Epithelial cell of proximal tubule (primary cell): ENCODE measurements around the gene OR2T2. TPM values are rescaled to one million over a fixed set of nuclear protein-coding genes. Genes with fewer than 3 reads are reported as not detected.
"Not testable (repeated sequence)": the region's sequence is repeated elsewhere in the genome, so short reads cannot be mapped to it uniquely, and the experiment has no call there.

ENCODE experiments used
- DNase-seq: peaks from one replicate; pipeline ENCODE4 v3.0.0-alpha.2; 2011; ENCODE audit warnings: low read depth
- H3K4me3 ChIP-seq: 2 replicates; pipeline ENCODE4 v1.5.1; 2011; ENCODE audit warnings: low read depth, mild to moderate bottlenecking, low read length
- total RNA-seq: library from RNA; depleted of rRNA; stranded (reverse); fragments of >200 nt; gene quantifications from 2 replicates; pipeline ENCODE4 v1.2.3, GENCODE V29; 2015
- TF ChIP-seq, protein P1 (sequence below): conservative IDR thresholded peaks from 2 replicates; pipeline ENCODE4 v1.5.1; 2012; ENCODE audit warnings: low read depth, mild to moderate bottlenecking, low read length

OR2T2 gene, protein sequence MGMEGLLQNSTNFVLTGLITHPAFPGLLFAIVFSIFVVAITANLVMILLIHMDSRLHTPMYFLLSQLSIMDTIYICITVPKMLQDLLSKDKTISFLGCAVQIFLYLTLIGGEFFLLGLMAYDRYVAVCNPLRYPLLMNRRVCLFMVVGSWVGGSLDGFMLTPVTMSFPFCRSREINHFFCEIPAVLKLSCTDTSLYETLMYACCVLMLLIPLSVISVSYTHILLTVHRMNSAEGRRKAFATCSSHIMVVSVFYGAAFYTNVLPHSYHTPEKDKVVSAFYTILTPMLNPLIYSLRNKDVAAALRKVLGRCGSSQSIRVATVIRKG
- total RNA-seq: not detected in 2 replicates

DNA sequence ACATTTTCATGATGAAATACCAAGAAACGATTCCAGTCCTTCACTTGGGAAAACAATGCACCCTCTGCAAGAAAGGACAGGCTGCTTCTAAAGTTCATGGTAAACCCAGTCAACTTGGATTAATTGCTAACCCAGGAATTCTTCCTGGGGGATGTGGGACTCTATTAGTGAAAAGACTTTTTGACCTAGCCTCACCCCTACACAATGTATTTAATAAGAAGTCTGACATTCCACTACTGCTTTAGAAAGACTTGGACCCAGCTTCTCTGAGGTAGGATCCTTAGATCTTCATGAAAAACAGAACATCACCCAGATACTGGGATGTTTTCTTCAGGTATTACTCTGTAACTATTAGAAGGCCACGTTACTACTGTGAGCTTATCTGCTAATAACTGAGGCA is at the start of gene OR2T2:
OR2T2 (plus strand) TSS at position 239 of the 400 bp plus-strand sequence. CDS start 7,161 bp downstream, outside the sequence.
- peak; percentile 16 for DNase-seq
- not testable (repeated sequence) for H3K4me3 ChIP-seq

DNA sequence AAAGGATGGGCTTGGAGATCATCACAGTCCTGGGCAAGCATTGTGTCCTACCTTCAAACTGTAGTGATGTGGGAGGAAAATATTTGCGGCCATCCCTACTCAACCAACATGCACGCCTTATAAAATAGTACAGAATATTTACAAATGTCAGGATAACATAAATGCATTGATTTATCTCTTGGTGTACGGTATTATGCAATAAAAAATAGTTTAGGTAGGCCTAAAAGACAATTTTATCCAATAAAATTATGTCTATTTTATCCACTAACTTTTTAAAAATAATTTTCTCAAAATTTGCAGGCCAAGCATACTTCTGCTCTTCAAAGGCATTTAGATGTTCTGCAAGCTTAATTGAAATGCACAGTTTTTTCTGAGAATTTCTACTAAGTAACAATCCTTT is 42.7 kb upstream of the OR2T2 start, which contains the start of gene OR2T1:
OR2T1 (plus strand) TSS at position 301 of the 400 bp plus-strand sequence. CDS start 3,100 bp downstream, outside the sequence.
- no peak for DNase-seq
- no peak within 1 kb of the TSS for H3K4me3 ChIP-seq
- TF ChIP-seq, protein P1, sequence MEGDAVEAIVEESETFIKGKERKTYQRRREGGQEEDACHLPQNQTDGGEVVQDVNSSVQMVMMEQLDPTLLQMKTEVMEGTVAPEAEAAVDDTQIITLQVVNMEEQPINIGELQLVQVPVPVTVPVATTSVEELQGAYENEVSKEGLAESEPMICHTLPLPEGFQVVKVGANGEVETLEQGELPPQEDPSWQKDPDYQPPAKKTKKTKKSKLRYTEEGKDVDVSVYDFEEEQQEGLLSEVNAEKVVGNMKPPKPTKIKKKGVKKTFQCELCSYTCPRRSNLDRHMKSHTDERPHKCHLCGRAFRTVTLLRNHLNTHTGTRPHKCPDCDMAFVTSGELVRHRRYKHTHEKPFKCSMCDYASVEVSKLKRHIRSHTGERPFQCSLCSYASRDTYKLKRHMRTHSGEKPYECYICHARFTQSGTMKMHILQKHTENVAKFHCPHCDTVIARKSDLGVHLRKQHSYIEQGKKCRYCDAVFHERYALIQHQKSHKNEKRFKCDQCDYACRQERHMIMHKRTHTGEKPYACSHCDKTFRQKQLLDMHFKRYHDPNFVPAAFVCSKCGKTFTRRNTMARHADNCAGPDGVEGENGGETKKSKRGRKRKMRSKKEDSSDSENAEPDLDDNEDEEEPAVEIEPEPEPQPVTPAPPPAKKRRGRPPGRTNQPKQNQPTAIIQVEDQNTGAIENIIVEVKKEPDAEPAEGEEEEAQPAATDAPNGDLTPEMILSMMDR: no peak

DNA sequence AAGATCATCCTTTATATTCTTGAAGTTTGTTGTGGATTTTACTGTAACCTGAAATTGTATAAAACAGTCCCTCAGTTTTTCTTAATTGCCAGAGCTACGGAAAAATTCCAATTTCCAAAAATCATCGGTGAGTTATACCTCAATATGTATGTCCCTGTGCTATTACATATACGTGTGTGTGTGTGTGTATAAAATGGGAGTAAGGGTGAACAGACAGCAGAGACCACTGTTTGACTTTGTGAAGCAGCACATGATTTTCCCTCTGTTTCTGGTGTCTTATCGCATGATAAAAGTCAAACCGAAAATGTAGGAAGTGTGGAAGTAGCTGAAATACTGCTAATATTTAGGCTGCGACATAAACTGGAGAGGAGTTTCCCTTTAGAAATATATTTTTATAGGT is 41.4 kb upstream of the OR2T2 start:
- TF ChIP-seq, protein P1: no peak
- DNase-seq: no peak
- H3K4me3 ChIP-seq: no peak overlapping the region

DNA sequence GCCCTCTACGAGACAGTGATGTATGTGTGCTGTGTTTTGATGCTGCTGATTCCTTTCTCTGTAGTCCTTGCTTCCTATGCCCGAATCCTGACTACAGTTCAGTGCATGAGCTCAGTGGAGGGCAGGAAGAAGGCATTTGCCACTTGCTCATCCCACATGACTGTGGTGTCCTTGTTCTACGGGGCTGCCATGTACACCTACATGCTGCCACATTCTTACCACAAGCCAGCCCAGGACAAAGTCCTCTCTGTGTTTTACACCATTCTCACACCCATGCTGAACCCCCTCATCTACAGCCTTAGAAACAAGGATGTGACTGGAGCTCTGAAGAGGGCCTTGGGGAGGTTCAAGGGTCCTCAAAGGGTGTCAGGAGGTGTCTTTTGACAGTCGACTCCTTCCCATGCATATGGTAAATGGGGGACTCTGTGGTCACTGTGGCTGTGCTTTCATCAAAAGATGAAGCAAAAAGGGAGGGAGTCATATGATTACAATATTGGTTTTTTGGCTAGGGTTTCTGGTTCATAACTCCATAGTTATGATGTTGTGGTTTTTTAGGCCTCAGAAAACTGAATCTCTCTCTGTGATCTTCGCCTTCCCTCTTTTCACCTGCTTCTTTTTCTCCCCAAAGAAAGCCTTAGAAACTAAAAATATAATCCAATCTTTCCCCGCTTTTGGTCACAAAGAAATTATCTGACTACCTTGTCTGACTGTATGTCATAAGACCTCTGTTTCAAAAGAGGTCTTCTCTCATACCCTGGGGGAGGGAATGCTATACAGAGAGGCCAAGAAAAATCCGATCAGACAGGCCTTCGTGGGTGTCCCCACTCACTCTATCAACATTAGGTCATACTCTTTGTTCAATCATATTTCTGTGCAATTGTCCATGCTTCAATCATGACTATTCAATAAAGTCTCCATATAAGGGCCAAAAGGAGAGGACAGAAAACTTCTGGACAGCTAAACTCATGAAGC is 38.4 kb upstream of the OR2T2 start:
- TF ChIP-seq, protein P1: no peak
- no peak overlapping the region for H3K4me3 ChIP-seq
- DNase-seq: no peak

DNA sequence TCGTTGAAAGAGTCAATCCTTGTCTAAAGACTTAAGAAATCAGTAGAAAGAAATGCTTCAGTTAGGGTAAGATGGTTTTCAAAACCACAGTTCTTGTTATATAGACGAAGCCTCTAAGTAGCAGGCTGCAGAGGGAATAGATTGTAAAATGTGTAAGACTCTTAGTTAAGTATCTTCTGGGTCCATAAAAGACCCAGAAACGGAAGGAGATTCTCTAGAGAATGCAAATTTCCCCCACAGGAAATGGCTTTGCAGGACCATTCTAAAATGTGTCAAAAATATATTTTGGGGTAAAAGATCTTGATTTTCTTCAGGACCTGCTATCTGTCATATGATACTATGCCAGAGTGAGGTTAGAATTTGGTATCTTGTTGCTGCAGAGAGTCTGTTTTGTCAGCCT is 29.2 kb upstream of the OR2T2 start:
- H3K4me3 ChIP-seq: no peak overlapping the region
- no peak for DNase-seq
- TF ChIP-seq, protein P1: no peak

DNA sequence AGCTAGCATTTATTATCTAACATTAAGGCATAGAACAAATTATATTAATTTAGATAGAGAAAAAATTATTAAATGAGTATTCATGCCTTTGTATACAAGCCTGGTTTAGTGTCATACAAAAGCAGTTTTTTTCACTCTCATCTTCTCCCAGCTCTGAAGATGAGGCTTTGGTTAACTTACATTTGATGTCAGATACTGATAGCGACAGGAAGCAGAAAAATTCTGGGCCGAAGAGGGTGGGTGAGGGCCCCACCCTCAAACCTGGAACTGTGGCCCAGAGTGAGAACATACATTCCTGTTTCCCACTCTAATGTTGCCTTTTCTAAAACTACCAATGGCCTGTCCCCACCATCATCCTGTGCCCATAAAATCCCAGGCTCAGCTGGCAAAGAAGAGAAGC is 27.6 kb upstream of the OR2T2 start:
- H3K4me3 ChIP-seq: no peak overlapping the region
- DNase-seq: no peak
- TF ChIP-seq, protein P1: no peak

DNA sequence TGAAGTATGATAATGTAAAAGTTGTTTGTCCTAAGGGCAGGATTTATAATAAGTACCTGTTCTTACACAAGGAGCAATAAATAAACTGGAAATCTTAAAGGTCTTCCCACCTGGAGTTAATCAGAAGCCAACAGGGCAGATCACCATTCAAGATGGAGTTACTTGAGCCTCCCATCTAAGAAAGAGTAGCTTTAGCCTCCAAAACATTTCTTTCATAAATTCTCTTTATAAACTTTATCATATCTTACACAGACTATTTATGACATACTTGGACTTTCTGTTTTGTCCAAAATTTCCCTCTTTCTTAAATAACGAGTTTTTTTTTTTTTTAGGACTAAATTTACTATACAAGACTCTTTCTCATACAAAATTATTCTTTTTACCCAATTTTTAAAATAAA is 24.1 kb upstream of the OR2T2 start:
- H3K4me3 ChIP-seq: no peak overlapping the region
- DNase-seq: no peak
- TF ChIP-seq, protein P1: no peak

DNA sequence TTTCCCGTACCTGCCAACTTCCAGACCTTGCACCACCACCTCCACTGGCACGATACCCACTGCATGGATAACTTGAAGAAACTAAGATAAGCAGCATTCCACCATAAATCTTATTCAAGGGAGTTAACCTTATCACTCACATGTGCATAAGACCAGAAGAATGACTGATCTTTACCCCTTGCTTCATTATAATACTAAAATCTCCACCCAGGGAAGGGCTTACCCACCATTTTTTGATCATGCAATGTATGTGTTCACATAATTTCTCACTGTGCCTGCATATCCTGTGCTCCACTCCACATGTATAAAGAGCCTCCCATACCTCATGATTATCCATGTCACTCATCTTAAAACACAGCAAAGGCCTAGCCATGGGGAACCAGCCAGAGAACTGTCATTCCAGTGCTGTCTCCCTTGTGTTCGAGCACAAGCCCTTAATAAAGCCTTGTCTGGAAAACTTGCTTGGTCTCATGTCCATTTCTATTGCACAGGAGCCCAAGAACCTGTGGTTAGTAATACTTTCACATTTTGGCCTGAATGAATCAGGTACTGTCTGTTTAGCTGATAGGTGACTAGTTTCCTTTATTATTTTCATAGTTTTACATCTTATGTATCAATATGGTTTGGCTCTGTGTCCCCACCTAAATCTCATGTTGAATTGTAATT is 17.8 kb upstream of the OR2T2 start:
- DNase-seq, H3K4me3 ChIP-seq: not testable (repeated sequence)

DNA sequence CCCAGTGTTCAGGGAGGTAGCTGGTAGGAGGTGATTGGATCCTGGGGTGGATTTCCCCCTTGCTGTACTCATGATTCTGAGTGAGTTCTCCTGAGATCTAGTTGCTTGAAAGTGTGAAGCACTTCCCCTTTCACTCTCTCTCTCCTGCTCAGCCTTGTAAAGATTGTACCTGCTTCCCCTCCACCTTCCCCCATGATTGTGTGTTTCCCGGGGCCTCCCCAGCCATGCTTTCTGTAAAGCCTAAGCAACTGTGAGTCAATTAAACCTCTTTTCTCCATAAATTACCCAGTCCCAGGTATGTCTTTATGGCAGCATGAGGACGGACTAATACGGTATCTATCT is 17.3 kb upstream of the OR2T2 start:
- H3K4me3 ChIP-seq, DNase-seq: not testable (repeated sequence)

DNA sequence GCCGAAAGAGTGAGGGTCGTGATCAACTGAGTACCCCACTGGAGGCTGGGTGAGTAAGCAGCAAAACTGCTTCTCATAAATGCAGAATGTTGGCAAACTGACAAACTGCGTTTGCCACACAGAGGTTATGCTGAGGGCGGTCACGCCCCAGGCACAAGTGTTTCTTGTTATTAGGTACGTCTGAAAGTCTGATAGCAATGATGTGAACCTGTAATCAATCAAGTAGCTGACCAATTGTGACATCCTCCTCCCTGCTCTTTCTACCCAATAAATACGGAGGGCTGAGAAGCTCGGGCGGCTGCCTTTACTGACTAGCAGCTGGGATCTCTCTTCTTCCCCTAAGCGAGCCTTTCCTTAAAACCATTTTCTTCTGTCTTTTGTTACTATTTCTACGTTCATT is 13.8 kb upstream of the OR2T2 start:
- H3K4me3 ChIP-seq, DNase-seq: not testable (repeated sequence)
